ENCODE results near the gene MSANTD2. TPM values are rescaled to one million over a fixed set of nuclear protein-coding genes. Genes with fewer than 3 reads are reported as not detected.

MSANTD2 gene
- total and polyA plus RNA-seq, 4 experiments from 2014 or later: 2.4 to 26.3 (median 15.9) TPM

DNA sequence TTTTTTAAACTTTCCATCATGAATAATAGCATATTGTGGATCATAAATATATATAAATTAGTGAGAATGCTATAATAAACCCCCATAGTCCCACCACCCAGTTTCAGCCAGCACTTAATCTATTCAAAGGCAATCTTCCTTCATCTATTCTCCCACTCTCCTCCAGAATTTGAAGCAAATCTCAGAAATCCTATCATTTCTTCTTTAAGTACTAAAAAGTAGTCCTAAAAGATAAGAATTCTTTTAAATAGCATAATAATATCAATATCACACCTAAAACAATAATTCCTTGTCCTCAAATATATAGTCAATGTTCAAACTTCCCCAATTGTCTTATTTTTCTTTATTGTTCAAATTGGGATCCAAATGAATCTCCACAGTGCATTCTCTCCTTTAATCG is 40.5 kb upstream of the MSANTD2 start:
- ChIA-PET POLR2A (ENCODE audit: partially characterized antibody) (interaction anchor here (1.4 kb wide), 1 partner anchor 170 kb away, joined by 4 read pairs; no protein-coding TSS in a partner anchor), CTCF (ENCODE audit: partially characterized antibody) (interaction anchor here (8.6 to 9.8 kb wide), 2 partner anchors 43 to 169 kb away, joined by 98 to 166 read pairs; partner anchors contain the start of genes MSANTD2, SIAE and SPA17)
- H3K27me3 ChIP-seq (ENCODE audit: insufficient read depth, low read length): peaks cover 66% of the 10 kb centered on the region
- intact Hi-C loops (cut with micrococcal nuclease): no loop called here
- H3K9me3 ChIP-seq (ENCODE audit: control insufficient read depth in 1 of 2, low read length in 2 of 2): no peaks in the 10 kb centered on the region
- peaks cover 8 to 28% (median 18%) of the 10 kb centered on the region in 4 donors for H3K4me1 Mint-ChIP-seq
- H3K9me3 Mint-ChIP-seq: peaks cover 0 to 2% (median 0%) of the 10 kb centered on the region in 8 donors
- H3K36me3 ChIP-seq (ENCODE audit: insufficient read depth, low read length): no peaks in the 10 kb centered on the region
- H3K27ac Mint-ChIP-seq: no peak overlapping the region
- H3K27me3 Mint-ChIP-seq: peaks cover 62 to 77% of the 10 kb centered on the region in 2 donors
- no peak for DNase-seq
- peak overlapping the region in 1 of 8 donors; percentile 66 for H3K4me3 Mint-ChIP-seq
- no peak overlapping the region for H3K4me3 ChIP-seq (ENCODE audit: low read length in 2 of 2)
- H3K27ac ChIP-seq (ENCODE audit: low read depth, low read length): no peak overlapping the region
- peaks cover 15% of the 10 kb centered on the region for H3K4me1 ChIP-seq (ENCODE audit: insufficient read depth, low read length)
- no peaks in the 10 kb centered on the region for H3K36me3 Mint-ChIP-seq

- ChIA-PET POLR2A (ENCODE audit: partially characterized antibody) (interaction anchor here (1.4 kb wide), 1 partner anchor 169 kb away, joined by 4 read pairs; no protein-coding TSS in a partner anchor), CTCF (ENCODE audit: partially characterized antibody) (interaction anchor here (1.2 to 9.8 kb wide), 3 partner anchors 26 to 169 kb away, joined by 4 to 166 read pairs (median 98); partner anchors contain the start of genes MSANTD2, SIAE and SPA17)
- Histone ChIP-seq H3K27ac (ENCODE audit: low read depth, low read length) (no peak overlapping the region), H3K36me3 (ENCODE audit: insufficient read depth, low read length) (no peaks in the 10 kb centered on the region), H3K27me3 (ENCODE audit: insufficient read depth, low read length) (peaks cover 60% of the 10 kb centered on the region), H3K4me1 (ENCODE audit: insufficient read depth, low read length) (peaks cover 15% of the 10 kb centered on the region), H3K4me3 (ENCODE audit: low read length in 2 of 2) (no peak overlapping the region), H3K9me3 (ENCODE audit: control insufficient read depth in 1 of 2, low read length in 2 of 2) (no peaks in the 10 kb centered on the region)
- H3K27ac Mint-ChIP-seq: no peak overlapping the region
- intact Hi-C loops (cut with micrococcal nuclease): no loop called here
- H3K4me3 Mint-ChIP-seq: peak overlapping the region; percentile 45 to 68 (median 59)
- H3K36me3 Mint-ChIP-seq: no peaks in the 10 kb centered on the region
- no peaks in the 10 kb centered on the region for H3K9me3 Mint-ChIP-seq
- DNase-seq: no peak
- peaks cover 57 to 75% of the 10 kb centered on the region in 2 donors for H3K27me3 Mint-ChIP-seq
- peaks cover 8 to 28% (median 18%) of the 10 kb centered on the region in 4 donors for H3K4me1 Mint-ChIP-seq
Observed at GRCh38 chr11:124839972-124840621, 39.9 kb upstream of the MSANTD2 start.

DNA sequence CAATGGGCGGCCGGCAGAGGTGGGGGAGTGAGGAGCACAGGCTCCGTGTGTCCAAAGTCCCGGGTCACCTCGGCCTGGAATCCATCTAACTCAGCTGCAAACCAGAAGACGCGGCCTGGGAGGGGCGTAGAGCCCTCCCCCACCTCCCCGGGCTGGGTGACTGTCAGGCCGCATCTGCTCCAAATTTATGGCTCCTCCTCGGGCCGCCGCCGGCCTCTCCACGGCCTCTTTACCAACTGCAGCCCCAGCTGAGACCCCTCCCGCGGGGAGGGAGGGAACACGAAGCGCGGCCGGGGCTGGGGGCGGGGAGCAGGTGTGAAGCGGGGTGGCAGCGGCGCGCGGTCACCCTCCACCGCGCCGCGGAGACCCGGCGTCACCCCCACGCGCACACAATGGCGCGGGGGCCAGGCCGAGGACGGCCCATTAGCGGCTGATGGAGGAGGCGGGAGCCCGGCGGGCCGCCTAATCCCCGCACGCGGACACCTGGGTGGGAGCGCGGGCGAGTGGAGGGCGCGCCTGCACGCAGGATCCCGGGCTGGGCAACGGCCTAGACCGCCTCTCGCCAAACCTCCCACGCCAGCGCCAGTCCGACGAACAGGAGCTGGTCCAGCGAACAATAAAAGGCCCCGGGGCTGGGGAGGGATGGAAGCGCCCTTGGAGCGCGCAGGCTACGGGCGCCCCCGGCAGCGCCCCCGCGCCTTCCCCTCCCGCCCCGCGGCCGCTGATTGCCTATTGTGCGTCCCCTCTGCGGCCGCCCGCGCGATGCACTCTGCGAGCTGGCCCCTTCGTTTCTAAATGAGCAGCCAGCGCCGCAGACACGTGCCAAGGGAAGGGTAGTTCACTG is 39.1 kb upstream of the MSANTD2 start:
- POLR2A ChIA-PET (ENCODE audit: partially characterized antibody): interaction anchor here (1.4 kb wide), 1 partner anchor 169 kb away, joined by 4 read pairs; no protein-coding TSS in a partner anchor
- no peaks in the 10 kb centered on the region for H3K36me3 Mint-ChIP-seq
- Histone ChIP-seq H3K36me3 (ENCODE audit: insufficient read depth, low read length) (no peaks in the 10 kb centered on the region), H3K4me3 (ENCODE audit: low read length in 2 of 2) (no peak overlapping the region), H3K9me3 (ENCODE audit: control insufficient read depth in 1 of 2, low read length in 2 of 2) (no peaks in the 10 kb centered on the region), H3K4me1 (ENCODE audit: insufficient read depth, low read length) (peaks cover 10% of the 10 kb centered on the region), H3K27me3 (ENCODE audit: insufficient read depth, low read length) (peaks cover 53% of the 10 kb centered on the region), H3K27ac (ENCODE audit: low read depth, low read length) (no peak overlapping the region)
- no peak overlapping the region for H3K27ac Mint-ChIP-seq
- H3K27me3 Mint-ChIP-seq: peaks cover 50 to 69% of the 10 kb centered on the region in 2 donors
- intact Hi-C loops (cut with micrococcal nuclease): no loop called here
- DNase-seq: no peak
- CTCF ChIA-PET (ENCODE audit: partially characterized antibody): interaction anchor here (1.2 to 9.8 kb wide), 7 partner anchors 26 to 195 kb away, joined by 4 to 166 read pairs (median 21); partner anchors contain the start of genes ESAM, MSANTD2, ROBO3 and SIAE
- H3K4me3 Mint-ChIP-seq: peak overlapping the region in 7 of 8 donors; percentile 10 to 68 (median 53)
- no peaks in the 10 kb centered on the region for H3K9me3 Mint-ChIP-seq
- peaks cover 8 to 25% (median 17%) of the 10 kb centered on the region in 4 donors for H3K4me1 Mint-ChIP-seq

- peaks cover 8 to 25% (median 17%) of the 10 kb centered on the region in 4 donors for H3K4me1 Mint-ChIP-seq
- H3K4me3 ChIP-seq (ENCODE audit: low read length in 2 of 2): no peak overlapping the region
- peaks cover 53% of the 10 kb centered on the region for H3K27me3 ChIP-seq (ENCODE audit: insufficient read depth, low read length)
- no peak overlapping the region for H3K27ac Mint-ChIP-seq
- H3K9me3 Mint-ChIP-seq: no peaks in the 10 kb centered on the region
- peak overlapping the region in 4 of 8 donors; percentile 10 to 56 (median 32) for H3K4me3 Mint-ChIP-seq
- no peaks in the 10 kb centered on the region for H3K9me3 ChIP-seq (ENCODE audit: control insufficient read depth in 1 of 2, low read length in 2 of 2)
- H3K4me1 ChIP-seq (ENCODE audit: insufficient read depth, low read length): peaks cover 10% of the 10 kb centered on the region
- peaks cover 50 to 71% of the 10 kb centered on the region in 2 donors for H3K27me3 Mint-ChIP-seq
- no peak for DNase-seq
- intact Hi-C loops (cut with micrococcal nuclease): no loop called here
- no peaks in the 10 kb centered on the region for H3K36me3 Mint-ChIP-seq
- H3K27ac ChIP-seq (ENCODE audit: low read depth, low read length): no peak overlapping the region
- ChIA-PET CTCF (ENCODE audit: partially characterized antibody) (interaction anchor here (1.1 to 9.8 kb wide), 9 partner anchors 10 to 195 kb away, joined by 3 to 166 read pairs (median 16); partner anchors contain the start of genes ESAM, MSANTD2, ROBO3 and SIAE), POLR2A (ENCODE audit: partially characterized antibody) (interaction anchor here (1.5 kb wide), 1 partner anchor 165 kb away, joined by 3 read pairs; the partner anchor contains the start of genes SIAE and SPA17)
- H3K36me3 ChIP-seq (ENCODE audit: insufficient read depth, low read length): no peaks in the 10 kb centered on the region
Observed at GRCh38 chr11:124838805-124839127, 38.6 kb upstream of the MSANTD2 start.

- ChIA-PET POLR2A (ENCODE audit: partially characterized antibody) (interaction anchor here (1.5 to 1.9 kb wide), 5 partner anchors 38 to 167 kb away, joined by 3 to 5 read pairs (median 5); partner anchors contain the start of genes MSANTD2, SIAE and SPA17), CTCF (ENCODE audit: partially characterized antibody) (interaction anchor here (0.6 to 9.8 kb wide), 26 partner anchors 8 to 197 kb away, joined by 3 to 166 read pairs (median 4); partner anchors contain the start of genes ESAM, MSANTD2, ROBO3 and SIAE)
- Mint-ChIP-seq H3K9me3 (no peaks in the 10 kb centered on the region), H3K4me1 (peaks cover 8 to 21% (median 14%) of the 10 kb centered on the region in 4 donors), H3K4me3 (peak overlapping the region in 1 of 8 donors; percentile 84), H3K27ac (peak overlapping the region in 1 of 7 donors; percentile 74), H3K27me3 (peaks cover 43 to 70% of the 10 kb centered on the region in 2 donors), H3K36me3 (no peaks in the 10 kb centered on the region)
- peaks cover 10% of the 10 kb centered on the region for H3K4me1 ChIP-seq (ENCODE audit: insufficient read depth, low read length)
- H3K4me3 ChIP-seq (ENCODE audit: low read length in 2 of 2): no peak overlapping the region
- H3K27ac ChIP-seq (ENCODE audit: low read depth, low read length): no peak overlapping the region
- H3K27me3 ChIP-seq (ENCODE audit: insufficient read depth, low read length): peaks cover 41% of the 10 kb centered on the region
- intact Hi-C loops (cut with micrococcal nuclease): loop anchor here (1.0 to 2.0 kb wide), 5 partner anchors 37 to 193 kb away; partner anchors contain the start of gene MSANTD2
- H3K9me3 ChIP-seq (ENCODE audit: control insufficient read depth in 1 of 2, low read length in 2 of 2): no peaks in the 10 kb centered on the region
- H3K36me3 ChIP-seq (ENCODE audit: insufficient read depth, low read length): no peaks in the 10 kb centered on the region
- peak in 1 of 5 donors; percentile 10 for DNase-seq
Observed at GRCh38 chr11:124837491-124837856, 37.3 kb upstream of the MSANTD2 start.

DNA sequence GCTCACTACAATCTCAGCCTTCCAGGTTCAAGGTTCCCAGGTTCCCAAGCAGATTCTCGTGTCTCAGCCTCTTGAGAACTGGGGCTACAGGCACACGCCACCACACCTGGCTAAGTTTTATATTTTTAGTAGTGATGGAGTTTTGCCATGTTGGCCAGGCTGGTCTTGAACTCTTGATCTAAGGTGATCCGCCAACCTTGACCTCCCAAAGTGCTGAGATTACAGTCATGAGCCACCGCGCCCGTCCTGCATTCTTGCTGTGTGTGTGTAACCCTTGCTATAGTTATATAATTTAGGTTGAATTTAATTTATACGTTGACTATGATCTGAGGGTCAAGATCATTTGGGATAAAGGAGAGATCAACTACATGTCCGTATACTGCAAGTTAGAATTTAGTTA is 35.7 kb upstream of the MSANTD2 start:
- Mint-ChIP-seq H3K4me1 (peaks cover 8 to 21% (median 14%) of the 10 kb centered on the region in 4 donors), H3K27me3 (peaks cover 32 to 58% of the 10 kb centered on the region in 2 donors), H3K36me3 (no peaks in the 10 kb centered on the region), H3K27ac (peak overlapping the region in 1 of 7 donors; percentile 13), H3K9me3 (no peaks in the 10 kb centered on the region), H3K4me3 (peak overlapping the region in 5 of 8 donors; percentile 65 to 82 (median 75))
- POLR2A ChIA-PET (ENCODE audit: partially characterized antibody): interaction anchor here (0.9 to 1.9 kb wide), 6 partner anchors 35 to 167 kb away, joined by 4 to 5 read pairs (median 5); partner anchors contain the start of gene MSANTD2
- no peaks in the 10 kb centered on the region for H3K9me3 ChIP-seq (ENCODE audit: control insufficient read depth in 1 of 2, low read length in 2 of 2)
- DNase-seq: no peak
- no peak overlapping the region for H3K4me3 ChIP-seq (ENCODE audit: low read length in 2 of 2)
- intact Hi-C loops (cut with micrococcal nuclease): loop anchor here (2.0 kb wide), 1 partner anchor 35 kb away; the partner anchor contains the start of gene MSANTD2
- CTCF ChIA-PET (ENCODE audit: partially characterized antibody): interaction anchor here (0.7 to 9.8 kb wide), 21 partner anchors 11 to 698 kb away, joined by 3 to 166 read pairs (median 5); partner anchors contain the start of genes MSANTD2, SIAE and SPA17
- peaks cover 10% of the 10 kb centered on the region for H3K4me1 ChIP-seq (ENCODE audit: insufficient read depth, low read length)
- H3K27ac ChIP-seq (ENCODE audit: low read depth, low read length): no peak overlapping the region
- no peaks in the 10 kb centered on the region for H3K36me3 ChIP-seq (ENCODE audit: insufficient read depth, low read length)
- H3K27me3 ChIP-seq (ENCODE audit: insufficient read depth, low read length): peaks cover 27% of the 10 kb centered on the region
